ENCODE results near the gene STYXL1.
"Not testable (repeated sequence)": the region's sequence is repeated elsewhere in the genome, so short reads cannot be mapped to it uniquely, and the experiment has no call there.

STYXL1 gene

DNA sequence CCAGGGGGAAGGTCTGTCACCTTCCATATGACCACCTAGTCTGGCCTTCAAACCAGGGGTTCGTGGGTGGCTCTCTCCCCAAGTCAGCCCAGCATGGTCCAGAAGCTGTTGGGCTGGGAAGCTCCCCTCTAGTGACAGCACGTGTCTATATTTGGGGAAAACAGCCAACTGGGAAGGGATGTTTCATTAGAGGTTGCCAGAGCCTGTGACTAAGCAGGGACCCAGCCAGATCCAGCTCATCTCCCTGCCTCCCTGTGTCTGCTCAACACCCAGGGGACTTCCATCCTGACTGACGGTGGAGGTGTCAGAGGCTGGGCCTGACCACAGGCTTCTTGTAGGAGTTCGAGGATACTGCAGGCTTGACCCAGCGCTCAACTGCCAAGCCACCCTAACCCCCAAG, 10.5 kb downstream of the STYXL1 start:
- H3K27ac Mint-ChIP-seq = no peak overlapping the region
- peaks cover 18% of the 10 kb centered on the region for H3K4me1 Mint-ChIP-seq (ENCODE audit: low read depth)
- intact Hi-C loops (cut with micrococcal nuclease) = no loop called here
- H3K27me3 Mint-ChIP-seq = no peaks in the 10 kb centered on the region
- H3K4me3 Mint-ChIP-seq = no peak overlapping the region
- no peaks in the 10 kb centered on the region for H3K9me3 Mint-ChIP-seq
- peaks cover 47% of the 10 kb centered on the region for H3K36me3 Mint-ChIP-seq (ENCODE audit: low read depth)

DNA sequence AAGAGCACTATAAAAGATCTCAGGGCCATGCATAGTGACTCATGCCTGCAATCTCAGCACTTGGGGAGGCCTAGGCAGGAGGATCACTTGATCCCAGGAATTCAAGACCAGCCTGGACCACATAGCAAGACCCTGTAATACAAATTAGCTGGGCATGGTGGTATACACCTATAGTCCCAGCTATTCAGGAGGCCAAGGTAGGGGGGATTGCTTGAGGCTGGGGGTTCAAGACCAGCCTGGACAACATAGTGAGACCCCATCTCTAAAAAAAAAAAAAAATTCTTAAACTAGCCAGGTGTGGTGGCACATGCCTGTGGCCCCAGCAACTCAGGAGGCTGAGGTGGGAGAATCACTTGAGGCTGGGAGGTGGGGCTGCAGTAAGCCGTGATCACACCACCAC, 15.8 kb downstream of the STYXL1 start:
- Mint-ChIP-seq H3K36me3 (ENCODE audit: low read depth) (peaks cover 57% of the 10 kb centered on the region), H3K27me3 (no peaks in the 10 kb centered on the region), H3K4me3 (no peak overlapping the region), H3K4me1 (ENCODE audit: low read depth) (peaks cover 10% of the 10 kb centered on the region), H3K9me3 (no peaks in the 10 kb centered on the region), H3K27ac (no peak overlapping the region)
- intact Hi-C loops (cut with micrococcal nuclease) = no loop called here

DNA sequence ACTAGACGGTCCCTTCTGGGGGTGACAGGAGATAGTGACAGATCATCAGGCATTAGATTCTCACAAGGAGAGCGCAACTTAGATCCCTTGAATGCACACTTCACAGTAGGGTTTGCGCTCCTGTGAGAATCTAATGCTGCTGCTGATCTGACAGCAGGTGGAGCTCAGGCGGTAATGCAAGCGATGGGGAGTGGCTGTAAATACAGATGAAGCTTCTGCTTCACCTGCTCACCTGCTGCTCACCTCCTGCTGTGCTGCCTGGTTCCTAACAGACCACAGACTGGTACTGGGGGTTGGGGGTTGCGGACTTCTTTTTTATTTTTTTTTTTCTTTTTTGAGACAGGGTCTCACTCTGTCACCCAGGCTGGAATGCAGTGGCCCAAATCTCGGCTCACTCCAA, 18.1 kb downstream of the STYXL1 start:
- H3K9me3 Mint-ChIP-seq; H3K4me3 Mint-ChIP-seq; H3K27me3 Mint-ChIP-seq; H3K27ac Mint-ChIP-seq; intact Hi-C loops (cut with micrococcal nuclease): not testable (repeated sequence)
- H3K36me3 Mint-ChIP-seq (ENCODE audit: low read depth) = peaks cover 74% of the 10 kb centered on the region
- H3K4me1 Mint-ChIP-seq (ENCODE audit: low read depth) = peaks cover 13% of the 10 kb centered on the region

DNA sequence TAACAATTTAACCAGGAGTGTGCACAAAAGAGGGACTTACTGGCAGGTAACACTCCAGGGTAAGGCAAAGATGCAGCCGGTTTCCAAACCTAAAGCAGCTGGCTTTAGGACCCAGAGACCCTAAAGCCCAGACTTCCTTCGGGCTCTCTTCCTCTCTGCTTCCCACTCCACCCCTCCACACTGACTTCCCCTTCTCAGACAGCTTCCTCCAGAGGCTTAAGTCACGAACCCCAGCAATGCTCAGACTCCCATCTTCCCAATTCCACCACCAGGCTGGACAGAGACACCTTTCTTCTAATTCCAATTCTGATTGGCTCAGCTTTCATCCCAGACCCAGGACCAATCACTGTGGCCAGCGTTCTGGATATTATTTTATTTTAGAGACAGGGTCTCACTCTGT, 24.8 kb downstream of the STYXL1 start:
- peaks cover 71% of the 10 kb centered on the region for H3K36me3 Mint-ChIP-seq (ENCODE audit: low read depth)
- intact Hi-C loops (cut with micrococcal nuclease) = loop anchor here (5.0 kb wide), 2 partner anchors 246 to 261 kb away; no protein-coding TSS in a partner anchor
- no peaks in the 10 kb centered on the region for H3K9me3 Mint-ChIP-seq
- H3K4me3 Mint-ChIP-seq = peak overlapping the region; percentile 75
- peaks cover 49% of the 10 kb centered on the region for H3K4me1 Mint-ChIP-seq (ENCODE audit: low read depth)
- H3K27ac Mint-ChIP-seq = peak overlapping the region; percentile 83
- no peaks in the 10 kb centered on the region for H3K27me3 Mint-ChIP-seq

DNA sequence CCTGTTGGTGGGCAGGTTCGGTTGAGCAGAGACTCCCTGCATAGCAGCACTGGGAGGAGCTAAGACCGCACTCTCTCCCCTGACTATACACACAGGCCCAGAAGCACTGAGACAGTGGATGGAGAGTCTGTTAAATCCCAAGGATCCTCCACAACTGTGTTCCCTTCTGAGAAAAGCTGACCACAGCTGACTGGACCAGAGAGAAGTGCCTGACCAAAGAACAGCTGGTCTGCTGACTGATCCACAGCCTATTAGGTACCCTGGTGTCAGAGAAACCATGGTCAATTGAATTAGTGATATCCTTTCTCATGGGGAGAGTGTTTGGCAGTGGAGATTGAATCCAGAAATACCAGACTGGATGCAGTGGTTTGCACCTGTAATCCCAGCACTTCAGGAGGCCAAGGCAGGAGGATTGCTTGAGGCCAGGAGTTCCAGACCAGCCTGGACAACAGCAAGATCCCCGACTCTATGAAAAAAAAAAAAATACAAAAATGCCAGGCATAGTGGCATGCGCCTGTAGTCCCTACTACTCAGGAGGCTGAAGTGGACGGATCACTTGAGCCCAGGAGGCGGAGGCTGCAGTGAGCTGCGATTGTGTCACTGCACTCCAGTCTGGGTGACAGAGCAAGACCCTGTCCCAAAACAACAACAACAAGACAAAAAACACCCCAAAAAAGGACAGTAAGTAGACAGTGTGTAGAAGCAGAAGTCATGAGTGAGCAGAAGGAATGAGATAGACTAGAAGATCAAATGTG, 25.6 kb downstream of the STYXL1 start:
- intact Hi-C loops (cut with micrococcal nuclease) = loop anchor here (5.0 kb wide), 2 partner anchors 245 to 260 kb away; no protein-coding TSS in a partner anchor
- H3K9me3 Mint-ChIP-seq = no peaks in the 10 kb centered on the region
- H3K27me3 Mint-ChIP-seq = no peaks in the 10 kb centered on the region
- peak overlapping the region; percentile 75 for H3K4me3 Mint-ChIP-seq
- H3K27ac Mint-ChIP-seq = peak overlapping the region; percentile 83
- peaks cover 71% of the 10 kb centered on the region for H3K36me3 Mint-ChIP-seq (ENCODE audit: low read depth)
- H3K4me1 Mint-ChIP-seq (ENCODE audit: low read depth) = peaks cover 49% of the 10 kb centered on the region

DNA sequence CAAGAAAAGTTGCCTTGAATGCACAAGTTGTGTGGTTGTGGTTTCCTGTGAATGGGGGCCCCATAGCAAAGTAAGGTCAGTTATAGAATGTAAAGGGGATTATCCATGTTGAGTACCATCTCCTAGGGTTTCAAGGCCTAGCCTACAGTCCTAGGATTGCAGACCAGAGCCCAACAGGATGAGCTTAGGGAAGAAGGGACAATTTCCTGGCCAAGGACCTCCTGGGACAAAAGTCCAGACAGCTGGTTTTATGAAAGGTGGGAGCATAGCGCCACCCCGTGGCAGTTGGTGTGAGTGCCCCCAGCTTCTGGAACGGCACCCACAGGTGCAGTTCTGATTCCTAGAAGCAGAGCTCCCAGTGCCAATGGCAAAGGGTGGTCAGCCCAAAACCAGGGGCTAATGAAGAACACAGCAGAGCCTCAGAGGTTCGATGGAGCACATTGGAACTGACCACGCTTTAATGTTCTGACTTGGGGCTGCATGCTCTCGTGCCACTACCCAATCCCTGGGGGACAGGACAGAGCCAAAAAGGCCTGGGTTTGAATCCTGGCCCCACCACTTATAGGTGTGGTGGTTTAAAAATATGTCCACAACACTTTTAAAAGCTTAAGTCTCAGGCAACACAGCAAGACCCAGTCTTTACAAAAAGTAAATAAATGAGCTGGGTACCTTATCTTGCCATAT, 27.6 kb downstream of the STYXL1 start:
- peaks cover 56% of the 10 kb centered on the region for H3K4me1 Mint-ChIP-seq (ENCODE audit: low read depth)
- no peaks in the 10 kb centered on the region for H3K27me3 Mint-ChIP-seq
- no peak overlapping the region for H3K27ac Mint-ChIP-seq
- H3K4me3 Mint-ChIP-seq = no peak overlapping the region
- intact Hi-C loops (cut with micrococcal nuclease) = loop anchor here (1.0 to 5.0 kb wide), 3 partner anchors 154 to 258 kb away; no protein-coding TSS in a partner anchor
- H3K9me3 Mint-ChIP-seq = no peaks in the 10 kb centered on the region
- peaks cover 63% of the 10 kb centered on the region for H3K36me3 Mint-ChIP-seq (ENCODE audit: low read depth)

DNA sequence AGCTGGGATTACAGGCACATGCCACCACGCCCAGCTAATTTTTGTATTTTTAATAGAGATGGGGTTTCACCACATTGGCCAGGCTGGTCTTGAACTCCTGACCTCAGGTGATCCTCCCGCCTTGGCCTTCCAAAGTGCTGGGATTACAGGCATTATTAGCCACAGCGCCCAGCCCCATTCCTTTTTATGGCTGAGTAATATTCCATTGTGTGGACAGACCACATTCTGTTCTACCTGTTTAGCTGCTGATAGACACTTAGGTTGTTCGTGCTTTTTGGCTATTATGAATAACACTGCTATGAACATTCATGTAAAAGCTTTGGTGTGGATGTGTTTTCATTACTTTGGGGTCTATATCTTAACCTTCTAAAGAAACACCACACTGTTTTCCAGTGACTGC, 29.3 kb downstream of the STYXL1 start:
- H3K4me3 Mint-ChIP-seq; intact Hi-C loops (cut with micrococcal nuclease); H3K27ac Mint-ChIP-seq; H3K27me3 Mint-ChIP-seq; H3K9me3 Mint-ChIP-seq: not testable (repeated sequence)
- peaks cover 44% of the 10 kb centered on the region for H3K4me1 Mint-ChIP-seq (ENCODE audit: low read depth)
- H3K36me3 Mint-ChIP-seq (ENCODE audit: low read depth) = peaks cover 61% of the 10 kb centered on the region

DNA sequence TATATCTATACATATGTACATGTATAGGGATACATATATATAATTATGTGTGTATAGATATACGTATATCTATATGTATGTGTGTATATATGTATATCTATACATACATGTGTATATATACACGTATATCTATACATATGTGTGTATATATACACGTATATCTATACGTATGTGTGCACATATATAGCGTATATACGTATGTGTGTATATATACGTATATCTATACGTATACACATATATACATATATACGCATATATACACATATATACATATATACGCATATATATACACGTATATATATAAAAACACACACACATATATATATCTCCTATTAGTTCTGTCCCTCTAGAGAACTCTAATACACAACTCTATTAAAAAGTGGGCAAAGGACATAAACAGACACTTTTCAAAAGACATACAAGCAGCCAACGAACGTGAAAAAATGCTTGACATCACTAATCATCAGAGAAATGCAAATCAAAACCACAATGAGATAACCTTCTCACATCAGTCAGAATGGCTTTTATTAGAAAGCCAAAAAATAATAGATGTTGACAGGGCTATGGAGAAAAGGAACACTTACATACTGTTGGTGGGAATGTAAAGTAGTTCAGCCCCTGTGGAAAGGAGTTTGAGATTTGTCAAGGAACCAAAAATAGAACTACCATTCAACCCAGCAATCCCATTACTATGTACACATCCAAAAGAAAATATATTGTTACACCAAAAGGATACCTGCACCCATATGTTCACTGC, 31.4 kb downstream of the STYXL1 start:
- H3K27me3 Mint-ChIP-seq = no peaks in the 10 kb centered on the region
- no peaks in the 10 kb centered on the region for H3K9me3 Mint-ChIP-seq
- peaks cover 28% of the 10 kb centered on the region for H3K4me1 Mint-ChIP-seq (ENCODE audit: low read depth)
- H3K36me3 Mint-ChIP-seq (ENCODE audit: low read depth) = peaks cover 77% of the 10 kb centered on the region
- intact Hi-C loops (cut with micrococcal nuclease) = no loop called here
- no peak overlapping the region for H3K4me3 Mint-ChIP-seq
- no peak overlapping the region for H3K27ac Mint-ChIP-seq

DNA sequence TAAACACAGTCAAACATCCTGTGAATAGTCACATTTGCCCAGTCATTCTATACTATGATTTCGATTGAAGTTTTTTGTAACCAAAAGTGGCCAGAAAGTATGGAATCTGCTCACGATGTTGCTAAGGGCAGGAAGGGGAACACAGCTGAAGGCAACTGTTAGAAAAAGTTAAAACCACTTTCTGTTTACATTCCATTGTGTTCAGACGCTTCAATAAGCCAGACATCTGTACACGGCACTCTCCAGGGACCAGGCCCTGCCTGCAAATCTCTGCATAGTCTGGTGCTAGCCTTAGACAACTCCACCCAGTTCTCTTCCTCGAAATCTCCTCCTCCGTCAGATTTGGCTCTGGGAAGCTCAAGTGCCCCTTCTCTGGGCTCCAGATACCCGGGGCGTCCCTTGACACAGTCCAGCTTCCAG, 36.3 kb downstream of the STYXL1 start:
- Mint-ChIP-seq H3K27me3 (no peaks in the 10 kb centered on the region), H3K9me3 (no peaks in the 10 kb centered on the region), H3K36me3 (ENCODE audit: low read depth) (peaks cover 74% of the 10 kb centered on the region), H3K4me3 (no peak overlapping the region), H3K27ac (no peak overlapping the region), H3K4me1 (ENCODE audit: low read depth) (peaks cover 48% of the 10 kb centered on the region)
- intact Hi-C loops (cut with micrococcal nuclease) = no loop called here

DNA sequence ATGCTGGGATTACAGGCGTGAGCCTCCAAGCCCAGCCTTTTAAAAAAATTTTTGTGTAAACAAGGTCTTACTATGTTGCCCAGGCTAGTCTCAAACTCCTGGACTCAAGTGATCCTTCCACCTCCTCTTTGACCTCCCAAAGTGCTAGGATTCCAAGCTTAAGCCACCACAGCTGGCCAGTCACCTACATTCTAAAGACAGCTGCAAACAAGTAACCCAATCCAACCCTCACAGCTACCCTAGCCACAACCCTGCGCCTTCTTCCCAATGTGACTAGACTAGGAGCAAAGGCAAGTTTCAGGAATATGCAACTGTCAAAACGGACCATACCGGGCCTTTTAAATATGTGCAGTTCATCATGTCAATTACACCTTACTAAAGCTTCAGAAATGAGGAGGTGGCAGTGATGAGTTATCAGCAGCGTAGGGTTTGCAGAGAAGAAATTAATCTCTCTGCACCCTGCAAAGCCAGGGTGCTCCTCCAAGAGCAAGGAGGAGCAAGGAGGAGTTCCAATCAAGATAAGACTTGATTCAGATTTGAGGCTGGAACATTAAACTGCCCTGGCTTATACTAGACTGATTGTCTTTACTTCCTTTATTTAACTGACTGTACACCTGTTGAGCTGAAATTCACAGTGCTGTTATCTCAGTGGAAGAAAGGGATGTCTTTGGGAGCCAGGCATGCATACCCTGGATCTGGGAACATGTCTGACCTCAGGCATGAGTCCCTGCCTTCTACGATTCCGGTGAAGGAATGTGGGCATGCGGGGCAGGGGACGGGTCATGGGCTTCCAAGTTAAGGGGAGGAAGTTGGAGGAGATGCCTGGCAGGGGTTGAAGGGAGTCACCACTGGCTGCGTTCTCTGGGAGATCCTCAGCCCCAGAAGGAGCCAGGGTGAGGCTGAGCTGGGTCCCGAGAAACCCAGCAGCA, 37.9 kb downstream of the STYXL1 start:
- H3K9me3 Mint-ChIP-seq = no peaks in the 10 kb centered on the region
- no peaks in the 10 kb centered on the region for H3K27me3 Mint-ChIP-seq
- H3K27ac Mint-ChIP-seq = peak overlapping the region; percentile 58
- peaks cover 39% of the 10 kb centered on the region for H3K4me1 Mint-ChIP-seq (ENCODE audit: low read depth)
- H3K4me3 Mint-ChIP-seq = peak overlapping the region; percentile 67
- H3K36me3 Mint-ChIP-seq (ENCODE audit: low read depth) = peaks cover 81% of the 10 kb centered on the region
- intact Hi-C loops (cut with micrococcal nuclease) = loop anchor here (10.0 kb wide), 1 partner anchor 65 kb away; no protein-coding TSS in a partner anchor

DNA sequence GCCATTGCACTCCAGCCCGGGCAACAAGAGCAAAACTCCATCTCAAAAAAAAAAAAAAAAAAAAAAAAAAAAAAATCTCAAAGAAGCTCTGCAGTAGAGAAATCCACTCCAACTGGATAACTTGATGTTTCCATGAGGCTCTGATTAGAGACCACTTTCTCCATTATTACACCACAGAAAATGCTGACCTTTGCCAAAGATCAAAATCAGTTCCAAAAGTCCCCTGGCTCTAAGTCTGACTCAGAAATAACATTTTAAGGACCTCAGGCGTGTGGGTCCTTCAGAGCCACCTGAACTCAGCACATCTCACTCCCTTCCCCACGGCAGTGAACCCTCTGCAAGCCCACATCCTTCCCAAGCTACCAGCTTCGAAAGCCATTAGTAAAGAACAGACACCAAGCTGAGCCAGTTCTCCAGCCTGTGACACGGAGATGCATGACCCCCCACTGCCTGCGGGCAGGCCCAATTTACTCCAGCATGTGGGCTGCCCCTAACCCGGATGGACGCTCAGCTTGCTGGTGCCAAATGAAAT, 39.6 kb downstream of the STYXL1 start:
- peaks cover 39% of the 10 kb centered on the region for H3K4me1 Mint-ChIP-seq (ENCODE audit: low read depth)
- H3K27me3 Mint-ChIP-seq = no peaks in the 10 kb centered on the region
- H3K27ac Mint-ChIP-seq = peak overlapping the region; percentile 58
- H3K9me3 Mint-ChIP-seq = no peaks in the 10 kb centered on the region
- H3K36me3 Mint-ChIP-seq (ENCODE audit: low read depth) = peaks cover 83% of the 10 kb centered on the region
- no peak overlapping the region for H3K4me3 Mint-ChIP-seq
- intact Hi-C loops (cut with micrococcal nuclease) = loop anchor here (10.0 kb wide), 1 partner anchor 63 kb away; no protein-coding TSS in a partner anchor

DNA sequence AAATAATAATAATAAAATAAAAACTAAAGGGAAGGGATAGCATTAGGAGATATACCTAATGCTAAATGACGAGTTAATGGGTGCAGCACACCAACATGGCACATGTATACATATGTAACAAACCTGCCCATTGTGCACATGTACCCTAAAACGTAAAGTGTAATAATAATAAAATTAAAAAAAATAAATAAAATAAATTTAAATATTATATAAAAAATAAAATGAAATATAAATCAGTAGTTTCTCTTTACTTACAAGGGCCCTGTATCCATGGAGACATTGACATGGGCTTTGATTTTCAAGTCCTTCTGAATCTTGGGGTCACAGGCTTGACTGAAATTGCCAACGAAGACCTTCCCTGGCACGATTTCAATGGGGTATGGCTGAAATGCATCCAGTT, 42.8 kb downstream of the STYXL1 start:
- H3K4me1 Mint-ChIP-seq (ENCODE audit: low read depth) = peaks cover 20% of the 10 kb centered on the region
- H3K9me3 Mint-ChIP-seq = not testable (repeated sequence)
- intact Hi-C loops (cut with micrococcal nuclease) = loop anchor here (10.0 kb wide), 1 partner anchor 60 kb away; no protein-coding TSS in a partner anchor

DNA sequence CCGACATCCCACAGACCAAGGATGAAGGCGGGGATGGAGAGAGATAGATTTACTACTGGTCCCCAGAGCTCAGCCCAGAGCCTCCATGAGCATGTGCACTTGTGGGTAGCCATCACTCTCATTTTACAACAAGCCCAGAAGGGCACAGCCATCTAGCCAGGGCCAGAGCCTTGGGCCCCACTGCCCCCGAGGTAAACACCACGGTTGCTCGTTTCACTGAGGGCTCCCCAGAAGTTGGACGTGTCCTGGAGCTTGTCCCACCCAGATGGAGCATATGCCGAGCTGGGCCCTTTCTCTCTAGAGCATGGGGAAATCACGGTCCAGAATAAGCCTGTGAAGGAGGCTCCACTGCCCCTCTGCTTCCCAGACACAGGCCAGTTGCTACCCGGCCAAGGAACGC, 44.4 kb downstream of the STYXL1 start:
- Mint-ChIP-seq H3K4me3 (no peak overlapping the region), H3K4me1 (ENCODE audit: low read depth) (peaks cover 7% of the 10 kb centered on the region)

More for the DNA sequence above, 42.8 kb downstream of the STYXL1 start:
- H3K36me3 Mint-ChIP-seq (ENCODE audit: low read depth) = peaks cover 83% of the 10 kb centered on the region
- H3K4me3 Mint-ChIP-seq, H3K27me3 Mint-ChIP-seq, H3K27ac Mint-ChIP-seq: not testable (repeated sequence)

More for the DNA sequence above, 44.4 kb downstream of the STYXL1 start:
- H3K36me3 Mint-ChIP-seq (ENCODE audit: low read depth) = peaks cover 95% of the 10 kb centered on the region
- no peaks in the 10 kb centered on the region for H3K27me3 Mint-ChIP-seq
- intact Hi-C loops (cut with micrococcal nuclease) = loop anchor here (10.0 kb wide), 1 partner anchor 59 kb away; no protein-coding TSS in a partner anchor
- H3K9me3 Mint-ChIP-seq = no peaks in the 10 kb centered on the region
- H3K27ac Mint-ChIP-seq = no peak overlapping the region
